HCT116 (cell line): ENCODE data around the gene CHD9NB. TPM values are rescaled to one million over a fixed set of nuclear protein-coding genes. Genes with fewer than 3 reads are reported as not detected.

Source experiments
- ATAC-seq: fragments of 200-7000 bp; cut with Tn5 transposase; 2 replicates; pipeline ENCODE4 v1.9.1; 2020; ENCODE audit warnings: mild to moderate bottlenecking, moderate library complexity
- BruUV-seq: library from RNA; stranded (reverse); fragments of 400-500 nt; replicated peaks from 2 replicates; lab custom pipeline; 2021; lab: Mats Ljungman, UMichigan
- CTCF ChIA-PET: fragments of 300-600 bp; sonication (Branson Sonifier 250); formaldehyde crosslinking; loops from one replicate; lab custom pipeline; 2021; ENCODE audit warnings: antibody characterized with exemption; lab: Charles Lee
- POLR2A ChIA-PET: fragments of 300-600, 350-600 bp; sonication (Branson Sonifier 250); formaldehyde crosslinking; loops from one replicate; lab custom pipeline; 2021; ENCODE audit warnings: antibody characterized with exemption; lab: Charles Lee
- RAD21 ChIA-PET, 2 experiments: fragments of 300-600 bp; sonication (Branson Sonifier 250); formaldehyde crosslinking; loops; one replicate each; lab custom pipeline; 2023; ENCODE audit warnings: low total read pairs in 2 of 2; ENCODE audit not compliant: uncharacterized antibody in 2 of 2, unreplicated experiment in 2 of 2, low non-redundant PET in 1 of 2; lab: Charles Lee
- DNase-seq: peaks from one replicate; pipeline ENCODE4 v3.0.0-alpha.2; 2010; ENCODE audit warnings: low read depth, low spot score
- H2AFZ ChIP-seq: fragments of 200-600 bp; shearing (Covaris generic), sonication (generic); 2 replicates; pipeline ENCODE4 v1.6.1; 2017; ENCODE audit warnings: low read depth, mixed run types, mixed read lengths, antibody characterized with exemption, low read length; ENCODE audit not compliant: poor library complexity, severe bottlenecking
- H3K27ac ChIP-seq: 2 replicates; pipeline ENCODE4 v1.5.1; 2012; ENCODE audit warnings: low read depth, low read length
- H3K27me3 ChIP-seq: fragments of 200-600 bp; sonication (generic); 2 replicates; pipeline ENCODE4 v1.6.1; 2016; ENCODE audit warnings: mixed run types, low read length, mixed read lengths; ENCODE audit not compliant: insufficient read depth
- H3K36me3 ChIP-seq, 2 experiments: fragments of 200-500 bp in 1 of 2; fragments of 200-600 bp in 1 of 2; sonication (Bioruptor generic) in 1 of 2; sonication (generic) in 1 of 2; 2 replicates each; pipeline versions ENCODE4 v1.5.1 to v1.6.1; 2014 to 2016; ENCODE audit warnings: low read length in 2 of 2, inconsistent platforms in 1 of 2, mixed read lengths in 1 of 2, mixed run types in 1 of 2; ENCODE audit not compliant: insufficient read depth in 2 of 2, control insufficient read depth in 1 of 2
- H3K4me1 ChIP-seq, 2 experiments: fragments of 200-600 bp in 1 of 2; sonication (generic) in 1 of 2; 2 replicates each; pipeline versions ENCODE4 v1.5.1 to v1.6.1; 2012 to 2017; ENCODE audit warnings: low read length in 2 of 2, inconsistent platforms in 1 of 2, mild to moderate bottlenecking in 1 of 2, mixed read lengths in 1 of 2, mixed run types in 1 of 2, moderate library complexity in 1 of 2; ENCODE audit not compliant: insufficient read depth in 2 of 2, control insufficient read depth in 1 of 2
- H3K4me2 ChIP-seq: fragments of 200-600 bp; sonication (generic); 2 replicates; pipeline ENCODE4 v1.6.1; 2017; ENCODE audit warnings: mixed run types, low read length, mixed read lengths
- H3K4me3 ChIP-seq, 2 experiments: fragments of 200-600 bp in 1 of 2; sonication (generic) in 1 of 2; replicated peaks in 1 of 2; 2 replicates each; pipeline ENCODE4 v1.5.1; 2011 to 2016; ENCODE audit warnings: low read length in 2 of 2, control low read depth in 1 of 2, low read depth in 1 of 2, mild to moderate bottlenecking in 1 of 2, mixed read lengths in 1 of 2, mixed run types in 1 of 2
- H3K79me2 ChIP-seq: fragments of 200-600 bp; sonication (generic); 2 replicates; pipeline ENCODE4 v1.6.1; 2017; ENCODE audit warnings: mild to moderate bottlenecking, mixed run types, low read length, moderate library complexity, mixed read lengths; ENCODE audit not compliant: insufficient read depth
- H3K9ac ChIP-seq: fragments of 200-600 bp; sonication (generic); 2 replicates; pipeline ENCODE4 v1.6.1; 2016; ENCODE audit warnings: low read length, mixed read lengths
- H3K9me2 ChIP-seq: fragments of 200-600 bp; sonication (generic), shearing (Covaris generic); 2 replicates; pipeline ENCODE4 v1.6.1; 2017; ENCODE audit warnings: mixed run types, mild to moderate bottlenecking, moderate library complexity; ENCODE audit not compliant: insufficient read depth
- H3K9me3 ChIP-seq, 2 experiments: fragments of 200-500 bp in 1 of 2; fragments of 200-600 bp in 1 of 2; sonication (Bioruptor generic) in 1 of 2; sonication (generic) in 1 of 2; 2 replicates each; pipeline ENCODE4 v1.6.1; 2014 to 2017; ENCODE audit warnings: low read length in 2 of 2, mixed read lengths in 2 of 2, inconsistent platforms in 1 of 2, low read depth in 1 of 2, mild to moderate bottlenecking in 1 of 2, mixed run types in 1 of 2, moderate library complexity in 1 of 2; ENCODE audit not compliant: control insufficient read depth in 1 of 2, insufficient read depth in 1 of 2
- H4K20me1 ChIP-seq: fragments of 200-600 bp; sonication (generic), shearing (Covaris generic); 2 replicates; pipeline ENCODE4 v1.6.1; 2017; ENCODE audit warnings: mixed run types, mild to moderate bottlenecking, moderate library complexity; ENCODE audit not compliant: insufficient read depth
- ATF3 ChIP-seq: IDR thresholded peaks from 2 replicates; pipeline ENCODE4 v1.6.1; 2012
- CBX3 ChIP-seq: IDR thresholded peaks from 2 replicates; pipeline ENCODE4 v1.6.1; 2012; ENCODE audit warnings: low read depth
- CEBPB ChIP-seq: IDR thresholded peaks from 2 replicates; pipeline ENCODE4 v1.6.1; 2012; ENCODE audit warnings: low read depth
- EGR1 ChIP-seq: IDR thresholded peaks from 2 replicates; pipeline ENCODE4 v1.6.1; 2012; ENCODE audit warnings: low read depth
- ELF1 ChIP-seq: IDR thresholded peaks from 2 replicates; pipeline ENCODE4 v1.6.1; 2012; ENCODE audit warnings: low read depth, borderline replicate concordance
- EZH2 ChIP-seq: fragments of 200-600 bp; sonication (generic); IDR thresholded peaks from 2 replicates; pipeline ENCODE4 v1.6.1; 2017; ENCODE audit warnings: antibody characterized with exemption, mixed run types
- EZH2phosphoT487 ChIP-seq: fragments of 200-600 bp; IDR thresholded peaks from 2 replicates; pipeline ENCODE4 v1.6.1; 2018; ENCODE audit warnings: antibody characterized with exemption, borderline replicate concordance
- FOSL1 ChIP-seq: IDR thresholded peaks from 2 replicates; pipeline ENCODE4 v1.6.1; 2012; ENCODE audit warnings: low read depth
- JUND ChIP-seq: IDR thresholded peaks from 2 replicates; pipeline ENCODE4 v1.6.1; 2012
- MAX ChIP-seq: IDR thresholded peaks from 2 replicates; pipeline ENCODE4 v1.6.1; 2012
- POLR2A ChIP-seq: IDR thresholded peaks from 2 replicates; pipeline ENCODE4 v1.7.0; 2011; ENCODE audit warnings: borderline replicate concordance; ENCODE audit not compliant: insufficient read depth, insufficient read length; ENCODE audit errors: extremely low read depth
- POLR2AphosphoS5 ChIP-seq: IDR thresholded peaks from 2 replicates; pipeline ENCODE4 v1.6.1; 2011; ENCODE audit warnings: mild to moderate bottlenecking, low read depth, low read length, moderate library complexity
- RAD21 ChIP-seq: IDR thresholded peaks from 2 replicates; pipeline ENCODE4 v1.6.1; 2012; ENCODE audit warnings: low read depth, mild to moderate bottlenecking
- REST ChIP-seq: IDR thresholded peaks from 2 replicates; pipeline ENCODE4 v1.6.1; 2012; ENCODE audit warnings: low read depth
- SIN3A ChIP-seq: IDR thresholded peaks from 2 replicates; pipeline ENCODE4 v1.6.1; 2012; ENCODE audit warnings: low read depth
- SRF ChIP-seq: IDR thresholded peaks from 2 replicates; pipeline ENCODE4 v1.6.1; 2012; ENCODE audit warnings: low read depth
- TCF7L2 ChIP-seq: IDR thresholded peaks from 2 replicates; pipeline ENCODE4 v1.7.0; 2011; ENCODE audit warnings: borderline replicate concordance, inconsistent platforms; ENCODE audit not compliant: insufficient read depth, insufficient read length; ENCODE audit errors: extremely low read depth
- YY1 ChIP-seq: IDR thresholded peaks from 2 replicates; pipeline ENCODE4 v1.6.1; 2011; ENCODE audit warnings: low read length, low read depth, moderate library complexity, mild to moderate bottlenecking; ENCODE audit not compliant: insufficient replicate concordance; ENCODE audit errors: extremely low read depth
- ZFX ChIP-seq: fragments of 450-650 bp; IDR thresholded peaks from 2 replicates; pipeline ENCODE4 v1.6.1; 2017
- ZNF274 ChIP-seq: fragments of 200-500 bp; sonication (Bioruptor generic); IDR thresholded peaks from 2 replicates; pipeline ENCODE4 v1.6.1; 2014; ENCODE audit warnings: mild to moderate bottlenecking, low read depth, low read length, inconsistent platforms
- intact Hi-C: fragments of 100-400 bp; cut with micrococcal nuclease; formaldehyde crosslinking; loops from 2 replicates; pipeline ENCODE4 v1.10.0; 2022
- total RNA-seq: library from RNA; stranded (reverse); gene quantifications from one replicate; pipeline ENCODE4 v1.2.1, GENCODE V29; 2021; ENCODE audit not compliant: unreplicated experiment

The CHD9NB gene
- total RNA-seq, 1 experiment from 2014 or later, result 1.2 TPM

- CTCF ChIA-PET, result no interaction called here
- RAD21 ChIA-PET, result no interaction called here
- Histone ChIP-seq H3K4me3 (no peak overlapping the region), H3K36me3 (no peaks in the 10 kb centered on the region), H3K27me3 (0 out of 2 replicates have a peak, but pooled peaks cover 12% of the 10 kb centered on the region), H3K9me2 (no peaks in the 10 kb centered on the region), H3K9ac (no peak overlapping the region), H3K4me1 (no peaks in the 10 kb centered on the region), H3K9me3 (no peaks in the 10 kb centered on the region), H3K27ac (no peak overlapping the region), H3K4me2 (no peak overlapping the region), H2AFZ (no peak overlapping the region), H4K20me1 (no peaks in the 10 kb centered on the region), H3K79me2 (no peaks in the 10 kb centered on the region)
- DNase-seq, result no peak
- no peak for ATAC-seq
- TF ChIP-seq RAD21, result no peak
- TF ChIP-seq ELF1, result no peak
- TF ChIP-seq EGR1, result no peak
- TF ChIP-seq CEBPB, result no peak
- no peak for TF ChIP-seq CBX3
- no peak for TF ChIP-seq SIN3A
- TF ChIP-seq ZNF274, result no peak
- TF ChIP-seq EZH2, result no peak
- TF ChIP-seq ZFX, result no peak
- no peak for TF ChIP-seq JUND
- intact Hi-C loops, result no loop called here
- no TSS peak for BruUV-seq
- POLR2A ChIA-PET, result no interaction called here
Measured at GRCh38 chr16:53014287-53014686, 38.4 kb downstream of the CHD9NB start.

GRCh38 chr16:53007095-53007494 is 45.6 kb downstream of the CHD9NB start:
- Histone ChIP-seq H3K27ac (no peak overlapping the region), H3K36me3 (no peaks in the 10 kb centered on the region), H3K79me2 (no peaks in the 10 kb centered on the region), H3K9me2 (no peaks in the 10 kb centered on the region), H3K27me3 (peaks cover 4% of the 10 kb centered on the region; the same call in 1 of the 2 replicates), H3K4me2 (no peak overlapping the region), H3K9ac (no peak overlapping the region), H3K4me1 (no peaks in the 10 kb centered on the region), H3K9me3 (no peaks in the 10 kb centered on the region), H3K4me3 (no peak overlapping the region), H2AFZ (no peak overlapping the region), H4K20me1 (no peaks in the 10 kb centered on the region)
- DNase-seq, result no peak
- intact Hi-C loops, result no loop called here
- POLR2A ChIA-PET, result no interaction called here
- no TSS peak for BruUV-seq
- CTCF ChIA-PET, result no interaction called here
- ATAC-seq, result peak; percentile 55; the same call in 1 of the 2 replicates
- RAD21 ChIA-PET, result no interaction called here
- TF ChIP-seq SIN3A, result no peak
- TF ChIP-seq MAX, result no peak
- TF ChIP-seq REST, result no peak
- no peak for TF ChIP-seq ZFX
- no peak for TF ChIP-seq YY1
- no peak for TF ChIP-seq FOSL1
- no peak for TF ChIP-seq POLR2A
- no peak for TF ChIP-seq ZNF274
- no peak for TF ChIP-seq JUND
- TF ChIP-seq CEBPB, result no peak
- TF ChIP-seq SRF, result no peak
- TF ChIP-seq ELF1, result no peak
- no peak for TF ChIP-seq CBX3
- no peak for TF ChIP-seq ATF3
- TF ChIP-seq EZH2, result no peak
- TF ChIP-seq EZH2phosphoT487, result no peak
- no peak for TF ChIP-seq TCF7L2
- no peak for TF ChIP-seq POLR2AphosphoS5
